Spleen (tissue), 7 donors: Measurements from ENCODE around the gene LRRC32.

Source experiments
- CTCF ChIP-seq, 11 experiments: fragments of 200-600 bp in 7 of 11; fragments of 450-650 bp in 4 of 11; sonication (generic) in 4 of 11; IDR thresholded peaks in 8 of 11; conservative IDR thresholded peaks in 3 of 11; 1 replicate in 7 of 11; 2 replicates in 4 of 11; pipeline versions ENCODE4 v1.4.0 to v1.8.0; 2016 to 2021; ENCODE audit warnings: antibody characterized with exemption in 11 of 11, inconsistent platforms in 4 of 11, mild to moderate bottlenecking in 1 of 11
- POLR2A ChIP-seq, 3 donors: fragments of 450-650 bp; IDR thresholded peaks; one replicate each; pipeline ENCODE4 v1.5.1; 2017; ENCODE audit warnings: antibody characterized with exemption in 3 of 3, mild to moderate bottlenecking in 1 of 3
- POLR2AphosphoS5 ChIP-seq, 3 donors: sonication (generic); formaldehyde crosslinking; IDR thresholded peaks; one replicate each; pipeline ENCODE4 v1.5.1; 2017; ENCODE audit warnings: antibody characterized with exemption in 3 of 3
- donor health status: DM: no; HTN: no; CAD: no; lungs with moderate emphysema.
- donor health status: DM: no; HTN: no; CAD: no.
- donor health status: DM: no; HTN: no; CAD: no.

- TF ChIP-seq POLR2AphosphoS5 (IDR thresholded peaks at IDR 0.05) (no peak), POLR2A (IDR thresholded peaks at IDR 0.05) (no peak), CTCF (IDR thresholded peaks at IDR 0.05 in 8 of 11, conservative IDR thresholded peaks at IDR 0.05 in 3 of 11) (no peak)
Observed at GRCh38 chr11:76703707-76704106, 33.2 kb upstream of the LRRC32 start.
